Measurements from ENCODE around the gene C2orf69.
A peak's percentile ranks its signal among the peaks of the same experiment; 100 is the strongest.
"Not testable (repeated sequence)": the region's sequence is repeated elsewhere in the genome, so short reads cannot be mapped to it uniquely, and the experiment has no call there.

Gene C2orf69, protein sequence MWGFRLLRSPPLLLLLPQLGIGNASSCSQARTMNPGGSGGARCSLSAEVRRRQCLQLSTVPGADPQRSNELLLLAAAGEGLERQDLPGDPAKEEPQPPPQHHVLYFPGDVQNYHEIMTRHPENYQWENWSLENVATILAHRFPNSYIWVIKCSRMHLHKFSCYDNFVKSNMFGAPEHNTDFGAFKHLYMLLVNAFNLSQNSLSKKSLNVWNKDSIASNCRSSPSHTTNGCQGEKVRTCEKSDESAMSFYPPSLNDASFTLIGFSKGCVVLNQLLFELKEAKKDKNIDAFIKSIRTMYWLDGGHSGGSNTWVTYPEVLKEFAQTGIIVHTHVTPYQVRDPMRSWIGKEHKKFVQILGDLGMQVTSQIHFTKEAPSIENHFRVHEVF

DNA sequence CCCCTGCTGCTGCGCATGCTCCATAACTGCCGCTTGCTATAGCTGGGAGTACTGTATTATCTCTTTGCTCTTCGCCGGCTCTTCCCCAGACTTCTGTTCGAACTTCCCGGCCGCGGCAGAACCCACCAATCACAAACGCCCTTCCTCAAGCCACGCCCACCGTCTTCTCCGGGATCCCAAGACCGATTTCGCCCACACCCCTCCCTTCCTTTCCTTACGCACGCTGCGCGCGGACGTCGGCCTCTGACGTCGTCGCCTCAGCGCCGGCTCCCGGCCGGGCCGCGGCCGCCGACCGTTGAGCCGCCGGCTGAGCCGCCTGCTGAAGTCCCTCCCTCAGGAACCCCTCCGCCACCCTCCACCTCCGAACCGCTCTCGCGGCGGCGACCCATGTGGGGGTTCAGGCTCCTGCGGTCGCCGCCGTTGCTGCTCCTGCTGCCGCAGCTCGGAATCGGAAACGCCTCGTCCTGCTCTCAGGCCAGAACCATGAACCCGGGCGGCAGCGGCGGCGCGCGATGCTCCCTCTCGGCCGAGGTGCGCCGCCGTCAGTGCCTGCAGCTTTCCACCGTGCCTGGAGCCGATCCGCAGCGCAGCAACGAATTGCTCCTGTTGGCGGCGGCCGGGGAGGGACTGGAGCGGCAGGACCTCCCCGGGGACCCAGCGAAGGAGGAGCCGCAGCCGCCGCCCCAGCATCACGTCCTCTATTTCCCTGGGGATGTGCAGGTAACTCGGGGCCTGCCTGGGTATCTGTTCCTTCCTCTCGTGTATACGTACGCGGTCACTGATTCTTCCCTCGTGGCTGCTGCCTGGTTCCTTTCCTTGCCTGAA, at the start of gene C2orf69:
Gene C2orf69 (plus strand): TSS at position 242 of the 825 bp plus-strand sequence. CDS start 146 bp downstream, at position 388.
- DNase-seq = peak; percentile 90 to 91

DNA sequence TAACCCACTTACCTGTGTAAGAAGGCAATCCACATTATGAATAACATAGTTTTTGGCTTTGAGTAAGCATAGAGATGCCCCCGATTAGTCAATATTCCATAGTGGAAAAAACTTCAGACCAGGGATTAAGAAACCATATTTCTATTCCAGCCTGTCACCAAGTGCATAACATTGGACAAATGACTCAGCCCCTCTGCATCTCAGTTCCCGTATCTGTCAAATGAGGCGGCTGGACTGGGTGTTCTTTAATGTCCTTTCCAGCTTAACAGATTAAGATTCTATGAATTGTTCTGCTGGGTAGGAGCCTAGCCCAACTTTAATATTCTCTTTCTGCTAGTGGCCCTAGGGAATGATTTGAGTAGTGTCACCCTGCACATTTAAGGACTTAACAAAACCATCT, 48.3 kb upstream of the C2orf69 start:
- no peak for DNase-seq

DNA sequence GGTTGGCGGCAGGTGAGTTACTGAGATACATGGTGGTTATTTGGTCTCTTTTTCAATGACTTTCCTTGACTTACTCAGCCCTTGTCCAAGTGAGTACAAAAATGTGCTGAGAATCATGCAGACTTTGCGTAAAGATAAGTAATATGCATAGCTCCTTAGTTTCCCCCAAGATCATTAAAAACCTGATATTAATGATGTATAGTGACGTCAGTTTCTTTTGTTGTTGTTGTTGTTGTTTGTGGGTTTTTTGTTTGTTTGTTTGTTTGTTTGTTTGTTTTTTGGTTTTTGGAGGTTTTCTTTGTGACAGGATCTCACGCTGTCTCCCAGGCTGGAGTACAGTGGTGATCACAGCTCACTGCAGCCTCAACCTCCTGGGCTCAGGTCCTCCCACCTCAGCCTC, 45.2 kb upstream of the C2orf69 start:
- DNase-seq = no peak

DNA sequence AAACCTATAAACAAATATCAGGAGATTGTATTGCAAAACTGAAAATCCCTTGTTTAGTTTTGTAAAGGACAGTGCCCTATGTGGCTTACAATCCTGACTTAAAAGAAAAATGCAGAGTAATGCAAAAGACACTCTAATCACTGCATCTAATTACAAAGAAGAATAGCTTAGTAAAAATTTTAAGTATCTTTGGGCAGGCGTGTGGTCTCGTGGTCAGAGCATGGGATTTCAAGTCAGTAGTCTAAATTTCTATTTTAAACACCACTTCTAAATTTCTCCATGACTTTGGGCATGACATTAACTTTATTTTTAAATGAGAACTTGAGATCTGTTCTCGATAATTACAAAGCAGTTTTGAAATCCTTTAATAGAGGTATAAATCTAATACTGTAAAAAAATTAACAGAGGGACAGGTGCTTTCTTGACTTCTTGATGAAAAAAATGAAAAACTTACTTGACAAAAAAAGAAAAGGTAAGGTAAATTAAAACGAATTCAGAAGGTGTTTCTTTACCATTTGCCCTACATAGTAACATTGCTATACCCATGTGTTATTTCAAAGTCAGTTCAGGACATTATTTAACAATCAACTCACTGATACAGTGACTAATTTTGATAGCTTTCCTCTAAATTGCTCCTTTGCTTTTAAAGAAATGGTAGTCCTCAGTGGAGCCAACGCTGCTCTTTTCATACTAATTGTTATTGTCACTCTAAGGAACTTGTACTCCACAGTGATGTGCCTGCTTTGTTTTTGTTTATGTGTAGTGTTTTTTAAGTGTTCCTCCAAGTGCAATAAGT, 42.5 kb upstream of the C2orf69 start:
- no peak for DNase-seq

DNA sequence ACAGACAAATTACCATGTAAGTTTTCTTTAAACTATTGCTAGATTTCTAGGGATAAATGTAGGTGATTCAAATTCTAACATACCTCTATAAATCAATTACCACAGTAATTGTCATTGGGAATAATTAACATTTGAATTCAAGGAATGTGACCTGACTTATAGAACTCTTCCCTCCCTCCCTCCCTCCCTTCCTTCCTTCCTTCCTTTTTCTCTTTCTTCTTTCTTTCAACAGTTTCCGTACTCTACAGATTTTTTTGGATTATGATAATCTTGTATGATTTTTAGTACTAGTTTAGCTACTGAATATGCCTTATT, 41.9 kb upstream of the C2orf69 start:
- DNase-seq = no peak

DNA sequence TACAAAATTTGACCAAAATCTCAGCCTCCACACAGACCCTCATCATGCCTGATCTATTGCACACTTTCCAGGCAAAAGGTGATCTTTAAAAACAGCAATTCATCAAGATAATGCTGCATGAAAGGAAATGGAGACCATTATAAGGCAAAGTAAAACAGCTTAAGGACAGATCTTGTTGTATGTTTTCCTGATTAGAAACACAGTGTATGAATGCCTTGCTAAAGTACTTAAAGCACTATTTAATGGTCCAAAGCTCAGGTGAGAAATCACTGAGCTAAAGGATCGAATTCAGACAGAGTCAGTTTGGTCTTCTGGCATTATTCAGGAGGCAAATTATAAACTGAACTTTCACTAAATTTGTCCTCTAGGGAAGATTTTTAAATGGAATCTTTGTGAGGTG, 41.4 kb upstream of the C2orf69 start:
- DNase-seq = no peak

DNA sequence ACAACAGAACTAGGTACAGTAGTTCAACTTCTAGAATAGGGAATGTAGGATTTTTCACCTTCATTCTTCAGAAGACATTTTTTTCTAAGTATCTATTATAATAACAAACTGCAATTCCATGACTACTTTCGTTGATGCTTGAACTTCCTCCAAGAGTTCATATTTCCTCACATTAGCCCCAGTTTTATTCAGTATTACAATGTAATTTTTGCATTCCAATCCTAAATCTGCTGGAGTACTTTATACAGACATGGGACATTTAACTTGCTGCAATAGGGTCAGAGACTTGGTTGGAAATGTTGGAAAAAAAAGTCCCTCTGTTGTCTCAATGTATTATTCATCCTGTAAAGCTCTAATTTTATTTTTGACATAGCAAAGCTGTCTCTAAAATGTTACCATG, 40.5 kb upstream of the C2orf69 start:
- DNase-seq = no peak

DNA sequence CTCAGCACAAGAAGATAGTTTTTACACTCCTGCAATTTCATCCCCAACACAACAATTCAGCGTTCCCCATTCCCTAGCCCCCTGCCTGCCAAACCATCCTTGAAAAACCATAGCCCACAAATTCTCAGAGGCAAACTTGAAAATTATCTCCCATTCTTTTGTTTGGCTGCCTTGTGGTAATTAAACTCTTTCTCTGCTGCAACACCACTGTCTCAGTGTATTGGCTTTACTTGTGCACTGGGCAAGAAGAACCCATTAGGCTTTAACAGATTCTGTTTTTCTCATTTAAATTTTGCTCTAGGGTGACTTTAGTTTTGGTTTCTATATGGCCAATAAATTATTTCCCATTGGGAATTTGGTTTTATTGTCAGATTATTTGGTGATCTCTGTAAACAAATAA, 36.9 kb upstream of the C2orf69 start:
- no peak for DNase-seq

DNA sequence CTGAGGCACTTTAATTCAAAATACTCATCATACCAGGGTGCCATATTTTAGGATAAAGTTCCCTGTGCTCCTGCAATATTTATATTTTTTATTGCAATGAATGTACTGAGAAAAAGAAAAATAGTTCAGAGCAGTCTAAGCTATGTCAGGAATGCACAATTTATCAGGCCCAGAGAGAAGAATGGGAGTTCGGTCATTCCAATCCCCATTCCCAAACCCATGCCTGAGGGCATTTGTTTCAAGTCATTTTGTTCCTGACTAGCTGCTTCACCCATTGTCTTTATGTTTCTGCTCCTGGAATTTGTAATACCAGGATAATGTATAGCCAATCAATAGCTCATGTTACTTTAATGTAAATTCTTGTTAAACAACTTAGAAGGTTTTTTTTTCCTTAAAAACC, 35.7 kb upstream of the C2orf69 start:
- DNase-seq = no peak

DNA sequence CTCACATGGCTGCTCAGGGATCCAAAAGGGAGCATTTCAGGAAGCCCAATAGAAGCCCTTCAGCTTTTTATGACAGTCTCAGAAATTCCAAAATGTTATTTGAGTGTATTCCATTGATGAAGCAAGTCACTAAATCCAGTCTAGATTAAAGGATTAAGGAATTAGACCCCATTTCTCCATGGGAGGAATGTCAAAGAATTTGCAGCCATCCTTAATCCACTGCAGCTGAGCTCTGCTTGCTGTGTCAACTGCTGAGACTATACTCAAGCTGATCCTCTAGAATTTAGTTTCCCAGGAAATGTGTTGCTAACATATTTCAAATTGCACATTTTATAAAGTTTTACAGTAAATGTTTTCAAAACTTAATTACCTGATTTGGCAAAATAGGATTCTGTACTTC, 28.4 kb upstream of the C2orf69 start:
- no peak for DNase-seq

DNA sequence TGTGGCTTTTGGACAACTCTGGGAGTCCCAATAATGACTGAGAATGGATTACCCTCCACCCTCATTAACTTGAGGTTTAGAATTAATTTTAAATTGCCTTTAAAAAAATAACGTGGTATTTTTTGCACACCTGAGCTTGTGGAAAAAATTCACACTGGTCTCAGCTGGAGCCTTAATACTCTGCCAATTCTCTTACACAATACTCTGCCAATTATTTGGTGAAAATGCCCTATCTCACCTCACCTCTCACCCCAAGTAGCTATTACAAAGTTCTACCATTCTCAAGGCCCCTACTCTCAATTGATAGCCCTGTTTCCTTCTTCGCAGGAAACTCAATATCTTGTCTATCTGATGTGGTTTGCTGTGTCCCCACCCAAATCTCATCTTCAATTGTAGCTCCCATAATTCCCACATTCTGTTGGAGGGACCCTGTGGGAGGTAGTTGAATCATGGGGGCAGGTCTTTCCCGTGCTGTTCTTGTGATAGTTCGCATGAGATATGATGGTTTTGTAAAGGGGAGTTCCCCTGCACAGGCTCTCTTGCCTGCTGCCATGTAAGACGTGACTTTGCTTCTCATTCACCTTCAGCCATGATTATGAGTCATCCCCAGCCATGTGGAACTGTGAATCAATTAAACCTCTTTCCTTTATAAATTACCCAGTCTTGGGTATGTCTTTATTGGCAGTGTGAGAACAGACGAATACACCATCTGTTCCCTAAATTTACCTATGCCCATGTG, 27.4 kb upstream of the C2orf69 start:
- DNase-seq = no peak

DNA sequence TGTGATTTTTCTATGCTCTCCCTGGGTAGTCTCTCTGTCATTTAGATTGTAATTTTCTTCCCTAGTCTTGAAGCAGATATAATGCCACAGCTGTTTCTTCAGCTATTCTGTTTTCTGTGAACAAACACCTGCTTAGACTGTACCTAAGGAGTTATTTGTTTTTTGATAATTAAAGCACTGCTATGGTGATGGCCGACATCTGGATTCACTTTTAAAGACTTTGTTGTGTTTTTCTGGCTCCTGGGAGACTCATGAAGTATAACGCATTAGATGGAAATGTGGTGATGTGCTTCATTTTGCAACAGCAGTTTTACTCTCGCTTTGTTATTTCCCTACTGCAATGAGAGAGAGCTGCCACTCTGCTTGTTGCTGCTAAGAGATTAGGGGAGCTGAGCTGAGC, 15.7 kb upstream of the C2orf69 start:
- no peak for DNase-seq

DNA sequence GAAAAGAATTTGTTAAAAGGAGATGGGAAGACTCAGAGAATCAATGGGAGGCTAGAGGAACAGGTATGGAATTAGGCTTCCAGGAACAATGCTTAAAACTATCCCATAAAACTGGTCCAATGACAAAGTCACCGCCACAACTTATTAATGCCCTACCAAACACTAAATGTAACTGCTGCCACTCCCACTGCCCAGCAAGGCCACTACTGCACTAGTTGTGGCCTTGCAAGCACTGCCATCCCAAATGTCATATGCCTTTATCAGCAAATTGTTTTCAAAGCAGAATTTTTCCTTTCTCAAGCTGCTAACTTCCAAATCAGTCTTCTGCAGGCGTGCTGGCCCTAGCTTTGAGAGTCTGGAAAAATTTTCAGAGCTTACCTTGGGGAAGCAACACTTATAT, 14.5 kb upstream of the C2orf69 start:
- no peak for DNase-seq

DNA sequence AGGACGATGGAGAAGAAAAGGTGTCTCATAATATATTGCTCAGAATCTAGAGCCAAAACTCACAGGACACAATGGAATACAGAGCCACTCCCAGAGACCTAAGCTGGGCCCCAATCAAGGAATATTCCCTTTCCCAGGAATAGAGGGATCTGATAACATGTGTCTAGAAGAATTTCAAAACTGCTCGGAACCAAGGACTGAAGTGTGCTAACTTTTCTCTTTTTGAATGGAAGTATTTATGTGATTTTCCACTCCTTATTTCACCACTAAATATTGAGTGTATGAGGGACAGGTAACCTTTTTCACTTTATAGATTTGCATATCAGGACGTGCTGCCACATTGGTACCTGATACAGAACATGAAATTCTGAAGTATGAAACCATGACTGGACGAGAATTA, 9.2 kb upstream of the C2orf69 start:
- no peak for DNase-seq

DNA sequence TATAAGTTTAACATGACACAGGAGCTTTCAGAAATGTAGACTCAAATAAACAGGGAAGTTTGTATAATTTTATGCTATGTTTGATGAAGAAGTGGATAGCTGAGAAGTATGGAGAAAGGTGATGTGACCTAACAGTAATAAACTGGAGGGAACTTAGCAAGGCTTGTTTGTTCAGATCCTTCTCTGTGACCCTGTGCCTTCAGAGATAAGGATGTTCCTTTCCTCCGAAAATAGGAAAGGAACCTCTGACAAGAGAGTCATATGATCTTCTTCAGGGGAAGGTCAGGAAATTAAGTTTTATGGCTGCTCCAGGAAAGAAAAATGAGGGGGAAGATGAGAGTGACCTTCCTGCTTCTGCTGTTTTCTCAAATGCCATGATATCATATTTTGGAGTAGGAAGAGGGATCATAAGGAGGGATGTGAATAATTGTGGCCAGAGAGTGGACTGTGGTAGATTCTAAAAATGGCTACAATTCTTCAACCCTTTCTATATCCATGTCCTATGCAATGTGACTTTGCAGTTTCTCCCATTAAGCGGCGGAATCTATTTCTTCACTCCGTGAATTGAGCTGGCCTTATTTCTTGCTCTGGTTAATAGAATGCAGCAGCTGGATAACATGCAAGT, 8.5 kb upstream of the C2orf69 start:
- DNase-seq = no peak

DNA sequence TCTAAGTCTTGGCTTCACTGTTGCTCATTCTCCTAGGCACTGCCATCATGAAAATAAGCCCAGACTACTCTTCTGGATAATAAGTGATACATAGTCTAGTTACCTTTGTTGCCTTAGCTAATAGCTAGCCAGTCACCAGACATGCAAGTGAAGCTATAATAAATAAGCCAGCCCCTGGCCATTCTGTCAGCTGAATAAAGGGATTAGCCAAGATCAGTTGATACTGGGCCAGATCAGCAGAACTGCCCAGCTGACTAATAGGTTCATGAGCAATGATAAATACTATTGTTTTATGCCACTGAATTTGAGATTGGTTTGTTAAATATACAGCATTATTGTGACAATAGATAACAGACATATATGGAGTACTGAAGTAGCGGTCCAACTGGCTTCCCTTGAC, 8.0 kb upstream of the C2orf69 start:
- no peak for DNase-seq

DNA sequence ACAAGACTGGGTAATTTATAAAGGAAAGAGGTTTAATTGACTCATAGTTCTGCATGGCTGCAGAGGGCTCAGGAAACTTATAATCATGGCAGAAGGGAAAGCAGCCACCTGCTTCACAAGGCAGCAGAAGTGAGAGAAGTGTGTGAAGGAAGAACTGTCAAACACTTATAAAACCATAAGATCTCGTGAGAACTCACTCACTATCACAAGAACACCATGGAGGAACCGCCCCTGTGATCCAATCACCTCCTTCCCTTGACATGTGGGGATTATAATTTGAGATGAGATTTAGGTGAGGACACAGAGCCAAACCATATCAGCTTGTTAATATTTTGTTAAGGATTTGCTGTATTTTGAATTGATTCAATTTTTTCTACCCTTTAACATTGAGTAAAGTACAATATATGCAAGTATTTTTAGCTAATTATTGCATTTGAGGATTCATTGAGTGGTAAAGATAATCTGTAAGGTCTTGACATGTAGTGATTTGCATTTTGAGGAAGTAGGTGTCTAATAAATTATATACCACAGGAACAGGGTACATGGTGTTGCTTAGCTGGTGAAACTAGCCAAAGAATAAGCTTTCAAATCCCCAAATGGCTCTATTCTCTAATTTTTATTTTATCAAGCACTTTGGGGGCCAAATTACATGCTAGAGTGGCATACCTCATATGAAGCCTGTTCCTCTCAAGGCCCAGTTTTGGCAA, 3.9 kb upstream of the C2orf69 start:
- DNase-seq = no peak

DNA sequence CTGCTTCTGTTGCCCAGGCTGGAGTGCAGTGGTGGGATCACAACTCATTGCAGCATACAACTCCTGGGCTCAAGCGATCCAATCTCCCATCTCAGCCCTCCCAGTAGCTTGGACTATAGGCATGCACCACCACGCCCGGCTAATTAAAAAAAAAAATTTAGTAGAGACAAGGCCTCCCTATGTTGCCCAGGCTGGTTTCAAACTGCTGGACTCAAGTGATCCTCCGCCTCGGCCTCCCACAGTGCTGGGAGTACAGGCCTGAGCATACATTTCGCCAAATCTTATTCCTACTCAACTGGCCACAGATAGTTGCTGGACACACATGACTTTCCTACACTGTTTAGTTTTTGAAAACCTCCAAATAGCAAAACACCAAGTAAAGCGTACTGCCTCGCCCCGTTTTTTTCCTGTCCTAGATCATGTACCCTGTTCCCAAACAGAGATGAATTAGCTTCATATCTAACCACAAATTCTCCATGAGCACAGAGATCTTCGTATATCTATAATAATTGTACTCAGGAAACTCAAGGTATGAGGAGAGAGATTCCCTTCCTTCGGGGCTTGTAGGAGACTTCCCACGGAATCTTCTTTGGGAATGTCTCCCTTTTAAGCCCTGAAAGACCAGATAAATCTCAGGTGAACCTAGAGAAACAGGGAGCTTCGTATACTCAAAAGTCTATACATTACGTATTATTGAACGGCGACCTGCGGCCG, 598 bp upstream of the C2orf69 start:
- DNase-seq = no peak

DNA sequence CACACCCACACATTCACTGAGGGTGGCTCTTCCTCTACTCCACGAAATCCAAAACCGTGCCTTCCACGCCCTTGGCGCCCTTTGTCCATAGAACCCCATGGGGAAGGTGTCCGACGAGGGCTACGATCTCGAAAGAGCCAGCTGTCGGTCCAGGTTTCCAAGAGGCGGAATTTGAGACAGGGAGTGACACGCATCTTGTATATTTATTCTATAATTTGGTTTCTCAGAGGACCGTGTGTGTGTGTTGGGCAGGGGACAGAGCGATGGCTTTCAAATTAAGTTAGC, 726 bp downstream of the C2orf69 start:
- no peak for DNase-seq

DNA sequence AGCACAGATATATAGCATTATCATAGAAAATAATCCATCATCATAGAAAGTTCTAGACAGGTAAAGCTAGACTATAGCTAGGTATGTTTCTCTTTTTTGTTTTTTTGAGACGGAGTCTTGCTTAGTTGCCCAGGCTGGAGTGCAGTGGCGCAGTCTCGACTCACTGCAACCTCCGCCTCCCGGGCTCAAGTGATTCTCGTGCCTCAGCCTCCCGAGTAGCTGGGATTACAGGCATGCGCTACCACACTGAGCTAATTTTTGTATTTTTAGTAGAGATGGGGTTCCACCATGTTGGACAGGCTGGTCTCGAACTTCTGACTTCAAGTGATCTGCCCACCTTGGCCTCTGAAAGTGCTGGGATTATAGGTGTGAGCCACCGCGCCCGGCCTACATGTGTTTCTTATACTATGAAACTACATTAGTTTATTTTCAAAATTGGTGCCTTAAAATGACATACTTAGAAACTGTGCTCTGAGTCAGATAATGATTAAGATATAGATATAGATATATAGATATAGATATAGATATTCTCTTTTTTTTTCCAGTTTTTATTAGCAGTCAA, 1.5 kb downstream of the C2orf69 start:
- not testable (repeated sequence) for DNase-seq

DNA sequence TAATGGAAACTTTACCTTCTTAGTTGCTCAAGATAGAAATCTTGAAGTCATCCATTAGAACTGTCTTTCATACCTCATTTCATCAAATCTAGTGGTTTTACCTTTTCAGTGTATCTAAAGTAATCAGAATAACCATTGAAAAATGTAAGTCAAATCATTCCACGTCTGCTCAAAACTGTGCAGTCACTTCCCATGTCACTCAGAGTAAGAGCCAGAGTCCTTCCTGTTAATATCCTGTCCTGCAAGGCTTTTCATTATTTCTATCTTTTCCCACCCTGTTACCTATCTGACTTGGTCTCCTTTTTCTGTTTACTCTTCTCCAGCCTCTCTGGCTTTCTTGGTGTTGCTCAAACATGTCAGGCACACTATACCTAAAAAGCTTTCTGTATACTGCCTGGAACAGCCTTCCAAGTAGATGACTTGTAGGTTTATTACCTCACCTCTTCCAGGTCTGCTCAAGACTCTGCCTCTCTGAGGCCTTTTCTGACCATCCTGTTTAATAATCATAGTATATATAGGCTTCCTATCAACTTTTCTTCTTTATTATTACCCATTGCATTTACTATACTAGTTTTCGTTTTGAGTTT, 3.4 kb downstream of the C2orf69 start:
- no peak for DNase-seq

Data from stimulated activated CD4-positive, alpha-beta T cell treated with anti-CD3 and anti-CD28 coated beads, Interleukin-4, amount 100 ng/mL, for 4 hours (primary cell).